Measurements from ENCODE around the gene HS1BP3. TPM values are rescaled to one million over a fixed set of nuclear protein-coding genes. Genes with fewer than 3 reads are reported as not detected.

HS1BP3 gene
- total RNA-seq, 1 donor from 2014 or later: 33.6 TPM

DNA sequence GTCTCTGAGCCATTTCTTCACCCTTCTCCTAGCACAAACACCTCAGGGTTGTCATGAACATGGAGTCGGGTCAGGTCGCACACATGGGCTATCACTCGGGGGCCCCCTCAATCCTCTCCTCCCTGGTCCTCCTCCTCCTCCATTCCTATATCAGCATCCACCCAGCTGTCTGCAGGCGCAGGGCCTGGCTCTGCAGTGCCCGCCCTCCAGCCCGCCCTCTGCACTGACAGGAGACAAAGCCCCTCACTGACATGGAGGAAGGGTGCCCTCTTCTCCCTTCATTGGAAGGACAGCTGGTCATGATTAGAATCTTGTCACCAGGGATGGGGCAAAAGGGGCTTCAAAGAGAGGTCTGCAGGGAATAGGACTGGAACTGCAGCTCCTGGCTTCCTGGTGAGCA lies 21.7 kb downstream of the HS1BP3 start:
- Mint-ChIP-seq H3K27me3 (ENCODE audit: unreplicated experiment) (peaks cover 11% of the 10 kb centered on the region), H3K27ac (ENCODE audit: unreplicated experiment) (no peak overlapping the region), H3K9me3 (ENCODE audit: unreplicated experiment) (no peaks in the 10 kb centered on the region), H3K4me1 (ENCODE audit: unreplicated experiment) (peaks cover 4% of the 10 kb centered on the region), H3K36me3 (ENCODE audit: low read depth, unreplicated experiment) (peaks cover 8% of the 10 kb centered on the region), H3K4me3 (ENCODE audit: unreplicated experiment) (no peak overlapping the region)
- TF ChIP-seq, protein P1, sequence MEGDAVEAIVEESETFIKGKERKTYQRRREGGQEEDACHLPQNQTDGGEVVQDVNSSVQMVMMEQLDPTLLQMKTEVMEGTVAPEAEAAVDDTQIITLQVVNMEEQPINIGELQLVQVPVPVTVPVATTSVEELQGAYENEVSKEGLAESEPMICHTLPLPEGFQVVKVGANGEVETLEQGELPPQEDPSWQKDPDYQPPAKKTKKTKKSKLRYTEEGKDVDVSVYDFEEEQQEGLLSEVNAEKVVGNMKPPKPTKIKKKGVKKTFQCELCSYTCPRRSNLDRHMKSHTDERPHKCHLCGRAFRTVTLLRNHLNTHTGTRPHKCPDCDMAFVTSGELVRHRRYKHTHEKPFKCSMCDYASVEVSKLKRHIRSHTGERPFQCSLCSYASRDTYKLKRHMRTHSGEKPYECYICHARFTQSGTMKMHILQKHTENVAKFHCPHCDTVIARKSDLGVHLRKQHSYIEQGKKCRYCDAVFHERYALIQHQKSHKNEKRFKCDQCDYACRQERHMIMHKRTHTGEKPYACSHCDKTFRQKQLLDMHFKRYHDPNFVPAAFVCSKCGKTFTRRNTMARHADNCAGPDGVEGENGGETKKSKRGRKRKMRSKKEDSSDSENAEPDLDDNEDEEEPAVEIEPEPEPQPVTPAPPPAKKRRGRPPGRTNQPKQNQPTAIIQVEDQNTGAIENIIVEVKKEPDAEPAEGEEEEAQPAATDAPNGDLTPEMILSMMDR (IDR thresholded peaks at IDR 0.05; ENCODE audit: unreplicated experiment): no peak
- no peak for DNase-seq (ENCODE audit: low spot score)

DNA sequence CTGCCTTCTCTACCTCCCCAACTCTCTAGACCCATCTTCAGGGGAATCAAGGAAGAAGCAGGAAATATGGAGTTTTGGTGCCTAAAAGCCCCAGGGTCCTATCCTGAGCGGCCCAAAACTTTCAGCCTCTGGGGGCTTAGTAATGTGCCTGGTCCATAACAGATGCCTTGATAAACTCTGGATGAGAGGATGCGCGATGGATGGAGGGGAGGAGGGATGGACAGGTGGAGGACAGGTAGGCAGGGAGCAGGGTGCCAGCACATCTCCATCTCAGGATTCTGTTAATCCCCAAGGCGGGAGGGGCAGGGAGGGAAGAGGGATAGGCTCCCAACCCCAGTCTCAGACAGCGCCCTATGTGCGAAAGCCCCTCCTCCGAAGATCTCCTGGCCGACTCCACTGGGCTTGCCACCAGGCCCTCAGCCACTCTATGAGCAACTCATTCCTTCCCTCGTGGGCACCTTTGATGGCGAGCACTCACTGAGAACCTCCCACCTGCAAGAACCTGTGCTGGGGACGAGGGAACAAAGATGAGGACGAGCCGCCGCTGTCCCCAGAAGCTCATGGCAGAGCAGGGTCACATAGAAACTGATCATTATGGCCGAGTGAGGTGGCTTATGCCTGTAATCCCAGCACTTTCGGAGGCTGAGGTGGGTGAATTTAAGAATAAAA lies 23.1 kb downstream of the HS1BP3 start:
- TF ChIP-seq, protein P1 (IDR thresholded peaks at IDR 0.05; ENCODE audit: unreplicated experiment): no peak
- Mint-ChIP-seq H3K9me3 (ENCODE audit: unreplicated experiment) (no peaks in the 10 kb centered on the region), H3K4me1 (ENCODE audit: unreplicated experiment) (peaks cover 4% of the 10 kb centered on the region), H3K36me3 (ENCODE audit: low read depth, unreplicated experiment) (peaks cover 8% of the 10 kb centered on the region), H3K27me3 (ENCODE audit: unreplicated experiment) (peaks cover 10% of the 10 kb centered on the region), H3K27ac (ENCODE audit: unreplicated experiment) (no peak overlapping the region), H3K4me3 (ENCODE audit: unreplicated experiment) (no peak overlapping the region)
- DNase-seq (ENCODE audit: low spot score): no peak

GRCh38 chr2:20626698-20627513 lies 24.0 kb downstream of the HS1BP3 start:
- no peak overlapping the region for H3K27ac Mint-ChIP-seq (ENCODE audit: unreplicated experiment)
- H3K9me3 Mint-ChIP-seq (ENCODE audit: unreplicated experiment): no peaks in the 10 kb centered on the region
- H3K36me3 Mint-ChIP-seq (ENCODE audit: low read depth, unreplicated experiment): peaks cover 8% of the 10 kb centered on the region
- TF ChIP-seq, protein P1 (IDR thresholded peaks at IDR 0.05; ENCODE audit: unreplicated experiment): no peak
- DNase-seq (ENCODE audit: low spot score): no peak
- H3K4me3 Mint-ChIP-seq (ENCODE audit: unreplicated experiment): no peak overlapping the region
- peaks cover 4% of the 10 kb centered on the region for H3K4me1 Mint-ChIP-seq (ENCODE audit: unreplicated experiment)
- H3K27me3 Mint-ChIP-seq (ENCODE audit: unreplicated experiment): peaks cover 11% of the 10 kb centered on the region

GRCh38 chr2:20626392-20626697 lies 24.6 kb downstream of the HS1BP3 start:
- Mint-ChIP-seq H3K27ac (ENCODE audit: unreplicated experiment) (no peak overlapping the region), H3K4me1 (ENCODE audit: unreplicated experiment) (peaks cover 4% of the 10 kb centered on the region), H3K36me3 (ENCODE audit: low read depth, unreplicated experiment) (peaks cover 8% of the 10 kb centered on the region), H3K9me3 (ENCODE audit: unreplicated experiment) (no peaks in the 10 kb centered on the region), H3K4me3 (ENCODE audit: unreplicated experiment) (no peak overlapping the region), H3K27me3 (ENCODE audit: unreplicated experiment) (peaks cover 11% of the 10 kb centered on the region)
- DNase-seq (ENCODE audit: low spot score): no peak
- TF ChIP-seq, protein P1 (IDR thresholded peaks at IDR 0.05; ENCODE audit: unreplicated experiment): no peak

Data from endothelial cell (in vitro differentiated cells).